Smooth muscle cell (in vitro differentiated cells): Measurements from ENCODE around the gene PRKCA. TPM values are rescaled to one million over a fixed set of nuclear protein-coding genes. Genes with fewer than 3 reads are reported as not detected.

ENCODE experiments used
- DNase-seq: peaks from one replicate; lab custom pipeline; 2025; ENCODE audit not compliant: unreplicated experiment; lab: John Stamatoyannopoulos, UW
- H2AFZ ChIP-seq: fragments of 200-600 bp; sonication (generic); 2 replicates; pipeline ENCODE4 v1.6.0; 2016; ENCODE audit warnings: antibody characterized with exemption, low read depth, mild to moderate bottlenecking
- H3F3A ChIP-seq: fragments of 200-600 bp; sonication (generic); 2 replicates; pipeline ENCODE4 v1.6.0; 2017; ENCODE audit warnings: antibody characterized with exemption, low read depth
- H3K27ac ChIP-seq: fragments of 200-600 bp; sonication (generic); 2 replicates; pipeline ENCODE4 v1.5.1; 2016; ENCODE audit warnings: low read depth, mild to moderate bottlenecking
- H3K27me3 ChIP-seq: fragments of 200-600 bp; sonication (generic); 2 replicates; pipeline ENCODE4 v1.6.1; 2016; ENCODE audit warnings: low read depth, mild to moderate bottlenecking
- H3K36me3 ChIP-seq: fragments of 200-600 bp; sonication (generic); 2 replicates; pipeline ENCODE4 v1.5.1; 2016; ENCODE audit warnings: low read depth
- H3K4me1 ChIP-seq: fragments of 200-600 bp; sonication (generic); 2 replicates; pipeline ENCODE4 v1.5.1; 2016; ENCODE audit warnings: low read depth
- H3K4me2 ChIP-seq: fragments of 200-600 bp; sonication (generic); 2 replicates; pipeline ENCODE4 v1.6.0; 2016; ENCODE audit warnings: mild to moderate bottlenecking
- H3K4me3 ChIP-seq: fragments of 200-600 bp; sonication (generic); 2 replicates; pipeline ENCODE4 v1.5.1; 2016; ENCODE audit warnings: mild to moderate bottlenecking
- H3K79me2 ChIP-seq: fragments of 200-600 bp; sonication (generic); 2 replicates; pipeline ENCODE4 v1.6.0; 2016; ENCODE audit warnings: low read depth, mild to moderate bottlenecking
- H3K9ac ChIP-seq: fragments of 200-600 bp; sonication (generic); 2 replicates; pipeline ENCODE4 v1.6.0; 2016; ENCODE audit warnings: low read depth
- H3K9me3 ChIP-seq: fragments of 200-600 bp; sonication (generic); replicated peaks from 2 replicates; pipeline ENCODE4 v1.5.1; 2016; ENCODE audit warnings: low read depth
- H4K20me1 ChIP-seq: fragments of 200-600 bp; sonication (generic); 2 replicates; pipeline ENCODE4 v1.6.0; 2016; ENCODE audit warnings: low read depth
- CTCF ChIP-seq: fragments of 200-600 bp; sonication (generic); IDR thresholded peaks from 2 replicates; pipeline ENCODE4 v1.5.1; 2017; ENCODE audit warnings: borderline replicate concordance, mild to moderate bottlenecking, antibody characterized with exemption; ENCODE audit not compliant: insufficient read depth, poor library complexity, severe bottlenecking
- WGBS: methylation state at CpG from one replicate; pipeline ENCODE4 v1.1.7; 2016; ENCODE audit warnings: low lambda C conversion rate; 5-methylcytosine and 5-hydroxymethylcytosine counted together
- polyA plus RNA-seq: library from polyadenylated mRNA; unstranded; fragments of >200 nt; fragmentation: Nextera tagmentation; extraction: Ambion mirVana; gene quantifications from 2 replicates; pipeline ENCODE4 v1.2.1, GENCODE V29; 2016
- total RNA-seq: library from RNA; depleted of rRNA; stranded (reverse); fragments of >200 nt; gene quantifications from 2 replicates; pipeline ENCODE4 v1.2.3, GENCODE V29; 2014

PRKCA gene
- total and polyA plus RNA-seq, 2 experiments from 2014 or later: 0.78 to 7.1 TPM

GRCh38 chr17:66638707-66639479 lies 336.5 kb downstream of the PRKCA start:
- Histone ChIP-seq H4K20me1 (no peaks in the 10 kb centered on the region), H2AFZ (no peak overlapping the region)
- no peak for TF ChIP-seq CTCF

DNA sequence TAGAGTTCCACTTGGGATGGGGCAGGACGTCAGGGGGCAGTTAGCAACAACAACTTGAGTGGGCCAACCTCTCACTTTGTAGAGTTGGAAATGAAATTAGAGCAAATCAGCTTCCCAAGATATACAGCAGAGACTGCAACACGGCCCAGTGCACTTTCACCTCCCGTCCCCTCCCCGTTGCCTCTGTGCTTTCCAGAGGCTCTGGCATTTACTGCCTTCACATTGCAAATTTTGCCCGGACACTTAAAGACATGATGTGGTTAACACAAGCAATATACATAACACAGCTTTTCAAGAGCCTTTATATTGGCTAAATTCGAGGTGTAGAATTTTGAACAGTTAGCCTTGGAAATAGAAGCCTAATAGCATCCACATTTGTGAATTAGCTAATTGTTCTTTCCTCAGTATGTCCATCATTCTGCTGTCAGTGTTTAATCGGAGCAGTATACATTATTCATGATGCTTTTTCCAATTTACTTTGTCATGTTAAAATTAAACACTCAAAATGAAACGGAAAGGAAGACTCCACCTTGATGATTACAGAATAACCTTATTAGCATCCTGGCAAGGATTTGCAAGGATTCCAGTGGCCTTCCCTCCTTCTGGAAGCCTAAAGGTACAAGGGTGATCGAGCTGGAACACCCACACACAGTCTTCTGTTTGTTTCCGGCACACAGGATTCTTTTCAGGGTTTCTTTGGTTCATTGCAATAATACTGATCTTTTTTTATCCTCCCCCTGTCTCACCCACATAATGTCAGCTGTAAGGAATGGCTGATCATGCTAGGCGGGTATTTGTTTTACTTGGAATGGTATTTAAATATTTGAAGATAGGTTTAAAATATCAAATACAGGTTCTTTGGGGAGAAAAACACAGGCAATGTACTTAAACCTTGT lies 341.6 kb downstream of the PRKCA start:
- H3K9me3 ChIP-seq: no peaks in the 10 kb centered on the region
- no peaks in the 10 kb centered on the region for H4K20me1 ChIP-seq
- H3K79me2 ChIP-seq: no peaks in the 10 kb centered on the region
- no peaks in the 10 kb centered on the region for H3K27me3 ChIP-seq
- H2AFZ ChIP-seq: no peak overlapping the region
- H3K4me2 ChIP-seq: no peak overlapping the region
- no peak overlapping the region for H3K9ac ChIP-seq
- TF ChIP-seq CTCF: no peak
- H3K4me3 ChIP-seq: no peak overlapping the region
- no peaks in the 10 kb centered on the region for H3K36me3 ChIP-seq
- H3K4me1 ChIP-seq: no peaks in the 10 kb centered on the region
- no peak overlapping the region for H3K27ac ChIP-seq
- DNase-seq: no peak
- no peaks in the 10 kb centered on the region for H3F3A ChIP-seq
- 86% methylated on average over 11 of the region's 11 CpGs for WGBS

More at GRCh38 chr17:66638707-66639479, 336.5 kb downstream of the PRKCA start:
- Histone ChIP-seq H3K4me2 (no peak overlapping the region), H3K4me1 (peaks cover 4% of the 10 kb centered on the region), H3K4me3 (no peak overlapping the region), H3K27me3 (no peaks in the 10 kb centered on the region), H3K79me2 (no peaks in the 10 kb centered on the region), H3K27ac (no peak overlapping the region), H3F3A (no peaks in the 10 kb centered on the region), H3K9ac (no peak overlapping the region), H3K36me3 (no peaks in the 10 kb centered on the region), H3K9me3 (no peaks in the 10 kb centered on the region)
- WGBS: 97% methylated on average over 9 of the region's 9 CpGs
- no peak for DNase-seq

- Histone ChIP-seq H3F3A (no peaks in the 10 kb centered on the region), H3K36me3 (no peaks in the 10 kb centered on the region), H3K9ac (no peak overlapping the region), H3K79me2 (no peaks in the 10 kb centered on the region), H3K4me3 (no peak overlapping the region), H3K9me3 (no peaks in the 10 kb centered on the region), H3K4me1 (no peaks in the 10 kb centered on the region), H3K27ac (no peak overlapping the region), H3K27me3 (no peaks in the 10 kb centered on the region), H4K20me1 (no peaks in the 10 kb centered on the region), H3K4me2 (no peak overlapping the region), H2AFZ (no peak overlapping the region)
- DNase-seq: no peak
- TF ChIP-seq CTCF: no peak
- WGBS: 94% methylated on average over 10 of the region's 10 CpGs
These were observed 342.8 kb downstream of the PRKCA start for GRCh38 chr17:66645259-66645658.
